ENCODE measurements around the gene GTF2H4.

GRCh38 chr6:30928677-30929076 is 20.7 kb downstream of the GTF2H4 start:
- TF ChIP-seq, protein P1, sequence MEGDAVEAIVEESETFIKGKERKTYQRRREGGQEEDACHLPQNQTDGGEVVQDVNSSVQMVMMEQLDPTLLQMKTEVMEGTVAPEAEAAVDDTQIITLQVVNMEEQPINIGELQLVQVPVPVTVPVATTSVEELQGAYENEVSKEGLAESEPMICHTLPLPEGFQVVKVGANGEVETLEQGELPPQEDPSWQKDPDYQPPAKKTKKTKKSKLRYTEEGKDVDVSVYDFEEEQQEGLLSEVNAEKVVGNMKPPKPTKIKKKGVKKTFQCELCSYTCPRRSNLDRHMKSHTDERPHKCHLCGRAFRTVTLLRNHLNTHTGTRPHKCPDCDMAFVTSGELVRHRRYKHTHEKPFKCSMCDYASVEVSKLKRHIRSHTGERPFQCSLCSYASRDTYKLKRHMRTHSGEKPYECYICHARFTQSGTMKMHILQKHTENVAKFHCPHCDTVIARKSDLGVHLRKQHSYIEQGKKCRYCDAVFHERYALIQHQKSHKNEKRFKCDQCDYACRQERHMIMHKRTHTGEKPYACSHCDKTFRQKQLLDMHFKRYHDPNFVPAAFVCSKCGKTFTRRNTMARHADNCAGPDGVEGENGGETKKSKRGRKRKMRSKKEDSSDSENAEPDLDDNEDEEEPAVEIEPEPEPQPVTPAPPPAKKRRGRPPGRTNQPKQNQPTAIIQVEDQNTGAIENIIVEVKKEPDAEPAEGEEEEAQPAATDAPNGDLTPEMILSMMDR (IDR thresholded peaks at IDR 0.05): no peak
- TF ChIP-seq POLR2A (IDR thresholded peaks at IDR 0.05): no peak

All from ovary (tissue), 3 donors.